ENCODE results near the gene SCAMP3.

The SCAMP3 gene

DNA sequence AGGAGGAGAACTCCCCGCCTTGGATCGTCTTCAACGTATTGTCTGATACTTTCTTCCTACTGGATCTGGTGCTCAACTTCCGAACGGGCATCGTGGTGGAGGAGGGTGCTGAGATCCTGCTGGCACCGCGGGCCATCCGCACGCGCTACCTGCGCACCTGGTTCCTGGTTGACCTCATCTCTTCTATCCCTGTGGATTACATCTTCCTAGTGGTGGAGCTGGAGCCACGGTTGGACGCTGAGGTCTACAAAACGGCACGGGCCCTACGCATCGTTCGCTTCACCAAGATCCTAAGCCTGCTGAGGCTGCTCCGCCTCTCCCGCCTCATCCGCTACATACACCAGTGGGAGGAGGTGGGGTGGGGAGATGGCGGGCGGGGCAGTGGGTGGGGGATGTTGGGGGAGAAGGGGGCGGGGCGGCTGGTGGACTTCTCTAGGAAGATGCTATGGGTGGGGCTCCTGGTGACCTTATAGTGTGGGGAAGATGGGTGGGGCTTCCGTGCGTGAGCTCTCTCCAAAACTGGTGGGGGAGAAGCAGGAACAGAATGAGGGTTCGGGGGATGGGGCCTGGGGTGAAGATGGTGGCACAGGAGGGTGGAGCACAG lies 20.4 kb upstream of the SCAMP3 start:
- Histone ChIP-seq H3K36me3 (ENCODE audit: control insufficient read depth, low read depth, low read length) (no peaks in the 10 kb centered on the region), H3K4me3 (ENCODE audit: low read length) (no peak overlapping the region), H3K9ac (ENCODE audit: low read length) (no peak overlapping the region), H3K27ac (ENCODE audit: low read length) (no peak overlapping the region), H3K4me1 (ENCODE audit: control insufficient read depth, low read depth, low read length) (peaks cover 15% of the 10 kb centered on the region), H3K9me3 (ENCODE audit: control insufficient read depth, low read depth, low read length) (no peaks in the 10 kb centered on the region), H3K27me3 (ENCODE audit: control insufficient read depth, insufficient read depth, low read length) (no peaks in the 10 kb centered on the region)

GRCh38 chr1:155279268-155279667 lies 17.1 kb upstream of the SCAMP3 start:
- Histone ChIP-seq H3K27ac (ENCODE audit: low read length) (no peak overlapping the region), H3K9ac (ENCODE audit: low read length) (no peak overlapping the region)

GRCh38 chr1:155278689-155279160 lies 16.6 kb upstream of the SCAMP3 start:
- Histone ChIP-seq H3K27ac (ENCODE audit: low read length) (no peak overlapping the region), H3K4me1 (ENCODE audit: control insufficient read depth, low read depth, low read length) (peaks cover 17% of the 10 kb centered on the region), H3K9ac (ENCODE audit: low read length) (no peak overlapping the region), H3K9me3 (ENCODE audit: control insufficient read depth, low read depth, low read length) (no peaks in the 10 kb centered on the region), H3K36me3 (ENCODE audit: control insufficient read depth, low read depth, low read length) (no peaks in the 10 kb centered on the region), H3K27me3 (ENCODE audit: control insufficient read depth, insufficient read depth, low read length) (no peaks in the 10 kb centered on the region), H3K4me3 (ENCODE audit: low read length) (peak overlapping the region; percentile 57)

More at GRCh38 chr1:155279268-155279667, 17.1 kb upstream of the SCAMP3 start:
- peaks cover 15% of the 10 kb centered on the region for H3K4me1 ChIP-seq (ENCODE audit: control insufficient read depth, low read depth, low read length)
- H3K27me3 ChIP-seq (ENCODE audit: control insufficient read depth, insufficient read depth, low read length): no peaks in the 10 kb centered on the region
- H3K4me3 ChIP-seq (ENCODE audit: low read length): no peak overlapping the region
- no peaks in the 10 kb centered on the region for H3K9me3 ChIP-seq (ENCODE audit: control insufficient read depth, low read depth, low read length)
- no peaks in the 10 kb centered on the region for H3K36me3 ChIP-seq (ENCODE audit: control insufficient read depth, low read depth, low read length)

DNA sequence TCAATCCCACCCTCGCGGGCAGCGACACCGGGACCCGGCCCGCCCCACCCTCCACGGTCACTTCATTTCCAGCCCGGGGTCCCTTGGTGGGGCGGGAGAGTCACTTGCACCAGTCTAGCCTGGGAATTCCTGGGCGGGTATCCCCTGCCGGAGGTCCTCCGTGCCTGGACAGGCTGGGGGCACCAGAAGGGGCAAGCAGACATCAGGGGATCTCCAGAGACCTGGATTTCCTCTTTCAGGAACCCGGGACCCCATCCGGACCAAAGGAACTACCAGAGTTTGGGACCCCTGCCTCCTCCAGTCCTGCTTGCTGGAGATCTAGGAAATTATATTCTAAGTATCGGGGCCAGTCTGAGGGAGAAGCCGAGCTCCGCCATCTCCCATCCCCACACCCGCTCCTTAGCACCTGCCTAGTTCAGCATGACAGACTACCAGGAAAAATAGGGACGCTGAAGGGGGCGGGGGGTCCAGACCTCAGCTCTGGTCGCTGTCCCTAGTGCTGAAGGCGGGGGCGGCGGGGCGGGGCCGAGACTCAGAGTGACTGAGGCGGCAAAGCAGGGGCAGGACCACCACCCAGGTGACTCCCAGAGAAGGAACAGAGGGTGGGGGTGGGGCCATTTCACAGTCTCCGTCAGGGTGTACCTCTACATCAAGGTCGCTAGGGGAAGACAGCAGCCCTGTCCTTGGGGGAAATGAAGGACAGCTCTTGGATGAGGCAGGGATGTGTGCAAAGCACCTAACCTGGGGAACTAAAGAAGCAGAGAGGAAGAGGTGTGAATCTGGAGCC lies 15.9 kb upstream of the SCAMP3 start:
- Histone ChIP-seq H3K9me3 (ENCODE audit: control insufficient read depth, low read depth, low read length) (no peaks in the 10 kb centered on the region), H3K4me1 (ENCODE audit: control insufficient read depth, low read depth, low read length) (peaks cover 18% of the 10 kb centered on the region), H3K27me3 (ENCODE audit: control insufficient read depth, insufficient read depth, low read length) (no peaks in the 10 kb centered on the region), H3K36me3 (ENCODE audit: control insufficient read depth, low read depth, low read length) (no peaks in the 10 kb centered on the region), H3K27ac (ENCODE audit: low read length) (no peak overlapping the region), H3K4me3 (ENCODE audit: low read length) (peak overlapping the region; percentile 57), H3K9ac (ENCODE audit: low read length) (no peak overlapping the region)

DNA sequence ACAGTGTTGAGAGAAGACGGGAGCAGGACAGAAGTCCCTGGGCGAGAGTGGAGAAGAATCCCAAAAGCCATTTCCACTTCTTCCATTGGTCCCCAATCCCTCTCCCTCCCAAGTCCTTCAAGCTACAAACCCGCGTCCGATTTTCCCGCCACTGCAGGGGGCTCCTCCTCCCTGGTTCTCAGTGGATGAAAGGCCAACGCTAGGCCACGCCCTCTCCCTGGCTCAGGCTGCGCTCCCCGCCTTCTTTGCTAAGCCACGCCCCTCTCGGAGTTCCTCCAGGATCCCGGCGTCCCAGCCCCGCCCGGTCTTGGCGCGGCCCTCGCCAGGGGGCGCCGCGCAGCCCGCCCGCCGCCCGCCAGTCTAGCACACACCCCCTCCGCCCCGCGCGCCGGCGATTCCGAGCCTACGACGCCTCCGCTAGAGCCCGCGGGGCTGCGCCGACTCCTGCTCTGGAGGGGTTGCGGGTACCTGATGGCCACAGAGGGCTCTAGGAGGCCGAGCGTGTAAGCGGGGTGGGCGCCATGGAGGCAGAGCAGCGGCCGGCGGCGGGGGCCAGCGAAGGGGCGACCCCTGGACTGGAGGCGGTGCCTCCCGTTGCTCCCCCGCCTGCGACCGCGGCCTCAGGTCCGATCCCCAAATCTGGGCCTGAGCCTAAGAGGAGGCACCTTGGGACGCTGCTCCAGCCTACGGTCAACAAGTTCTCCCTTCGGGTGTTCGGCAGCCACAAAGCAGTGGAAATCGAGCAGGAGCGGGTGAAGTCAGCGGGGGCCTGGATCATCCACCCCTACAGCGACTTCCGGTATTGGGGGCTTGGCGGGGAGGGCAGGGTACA lies 15.1 kb upstream of the SCAMP3 start, which contains the start of gene HCN3:
HCN3 (plus strand) TSS at position 394 of the 832 bp plus-strand sequence; CDS start at position 522, 128 bp downstream.
- Histone ChIP-seq H3K36me3 (ENCODE audit: control insufficient read depth, low read depth, low read length) (no peaks in the 10 kb centered on the region), H3K9ac (ENCODE audit: low read length) (no peak within 1 kb of the TSS), H3K9me3 (ENCODE audit: control insufficient read depth, low read depth, low read length) (no peaks in the 10 kb centered on the region), H3K27ac (ENCODE audit: low read length) (no peak within 1 kb of the TSS), H3K4me3 (ENCODE audit: low read length) (peak within 1 kb of the TSS; percentile 57), H3K4me1 (ENCODE audit: control insufficient read depth, low read depth, low read length) (peaks cover 18% of the 10 kb centered on the region), H3K27me3 (ENCODE audit: control insufficient read depth, insufficient read depth, low read length) (no peaks in the 10 kb centered on the region)

DNA sequence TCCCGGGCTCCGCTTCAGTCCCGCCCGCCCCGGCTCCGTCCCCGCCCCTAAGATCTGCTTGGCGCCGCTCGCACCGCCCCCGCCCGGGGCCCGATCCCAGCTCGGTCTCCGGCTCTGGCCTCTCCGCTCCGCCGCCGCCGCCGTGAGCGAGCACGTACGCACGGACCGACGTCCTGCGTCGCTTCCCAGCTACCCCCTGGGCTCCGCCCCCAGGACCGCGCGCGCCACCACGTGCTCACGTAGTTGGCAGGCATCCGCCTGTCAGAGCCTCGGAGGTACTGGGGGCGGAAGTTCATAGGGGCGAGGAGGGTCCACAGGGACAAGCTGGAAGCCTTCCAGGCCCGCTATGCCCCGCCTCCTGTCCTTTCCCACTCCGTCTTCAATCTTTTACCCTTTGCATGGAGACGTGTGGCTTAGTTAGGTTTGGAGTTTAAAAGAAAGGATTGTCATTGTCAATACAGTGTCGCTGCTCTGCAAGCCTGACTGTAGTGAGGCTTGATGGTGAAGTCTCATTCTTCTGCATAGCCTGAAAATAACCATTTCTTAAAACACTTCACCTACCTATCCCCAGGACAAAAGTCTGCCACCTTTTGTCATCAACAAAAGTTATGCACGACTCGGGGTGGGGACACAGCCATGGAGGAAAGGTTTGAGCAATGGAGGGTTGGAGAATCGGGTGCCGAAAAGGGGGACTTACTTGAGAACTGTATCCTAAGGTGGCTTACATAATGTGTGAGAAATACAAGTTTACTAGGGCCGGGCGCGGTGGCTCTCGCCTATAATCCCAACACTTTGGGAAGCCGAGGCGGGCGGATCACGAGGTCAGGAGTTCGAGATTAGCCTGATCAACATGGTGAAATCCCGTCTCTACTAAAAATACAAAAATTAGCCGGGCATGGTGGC lies 11.4 kb upstream of the SCAMP3 start, which contains the start of gene CLK2:
CLK2 (minus strand) TSS at position 162 of the 903 bp plus-strand sequence. CDS start 2,527 bp downstream, outside the sequence.
- Histone ChIP-seq H3K27me3 (ENCODE audit: control insufficient read depth, insufficient read depth, low read length) (no peaks in the 10 kb centered on the region), H3K4me3 (ENCODE audit: low read length) (peak within 1 kb of the TSS; percentile 94), H3K9me3 (ENCODE audit: control insufficient read depth, low read depth, low read length) (no peaks in the 10 kb centered on the region), H3K9ac (ENCODE audit: low read length) (peak within 1 kb of the TSS; percentile 64), H3K4me1 (ENCODE audit: control insufficient read depth, low read depth, low read length) (peaks cover 9% of the 10 kb centered on the region), H3K27ac (ENCODE audit: low read length) (peak within 1 kb of the TSS; percentile 9), H3K36me3 (ENCODE audit: control insufficient read depth, low read depth, low read length) (peaks cover 27% of the 10 kb centered on the region)

DNA sequence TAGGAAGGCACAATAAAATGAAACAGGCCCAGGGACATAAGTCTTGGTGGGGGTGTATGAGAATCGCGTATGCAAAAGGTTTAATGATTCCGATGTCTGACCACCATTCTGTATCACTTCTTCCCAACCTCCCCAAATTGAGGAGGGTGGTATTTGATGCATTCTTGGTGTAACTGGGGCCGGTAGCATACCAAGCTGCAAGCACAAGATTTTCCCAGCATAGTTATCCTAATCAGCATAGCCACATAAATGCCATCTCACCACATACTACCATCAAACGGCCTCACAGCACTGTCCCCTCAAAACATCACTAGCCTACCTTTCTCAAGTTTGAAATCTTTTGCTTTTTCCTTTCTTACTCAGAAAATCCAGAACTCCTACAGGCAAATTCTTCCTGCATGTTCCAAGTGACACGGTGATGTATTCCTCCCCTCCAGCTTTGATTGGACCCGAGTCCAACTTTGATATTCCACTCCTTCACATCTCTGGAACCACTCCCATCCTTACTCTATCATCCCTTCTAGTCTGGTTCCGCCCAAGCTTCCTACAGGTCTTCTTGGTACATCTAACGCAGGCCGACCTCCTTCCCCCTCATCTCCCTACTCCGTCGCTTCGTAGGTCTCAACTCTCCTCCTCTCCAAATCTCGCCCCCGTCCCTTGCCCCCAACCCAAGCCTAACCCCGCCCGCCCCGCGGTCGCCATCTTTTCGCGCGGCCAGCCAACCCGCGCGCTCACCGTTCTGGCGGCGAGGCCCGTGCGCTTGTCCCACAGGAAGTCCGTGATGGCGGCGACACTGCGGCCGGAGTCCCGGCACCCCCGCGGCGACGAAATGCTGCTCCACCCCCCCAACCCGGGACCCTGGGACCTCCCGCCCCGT lies 10.5 kb upstream of the SCAMP3 start:
- Histone ChIP-seq H3K4me3 (ENCODE audit: low read length) (peak overlapping the region; percentile 94), H3K9ac (ENCODE audit: low read length) (peak overlapping the region; percentile 64), H3K27me3 (ENCODE audit: control insufficient read depth, insufficient read depth, low read length) (no peaks in the 10 kb centered on the region), H3K36me3 (ENCODE audit: control insufficient read depth, low read depth, low read length) (peaks cover 36% of the 10 kb centered on the region), H3K4me1 (ENCODE audit: control insufficient read depth, low read depth, low read length) (peaks cover 4% of the 10 kb centered on the region), H3K9me3 (ENCODE audit: control insufficient read depth, low read depth, low read length) (no peaks in the 10 kb centered on the region), H3K27ac (ENCODE audit: low read length) (peak overlapping the region; percentile 9)

GRCh38 chr1:155269381-155269780 lies 7.2 kb upstream of the SCAMP3 start:
- no peak overlapping the region for H3K9ac ChIP-seq (ENCODE audit: low read length)
- peaks cover 4% of the 10 kb centered on the region for H3K4me1 ChIP-seq (ENCODE audit: control insufficient read depth, low read depth, low read length)
- no peaks in the 10 kb centered on the region for H3K27me3 ChIP-seq (ENCODE audit: control insufficient read depth, insufficient read depth, low read length)
- H3K9me3 ChIP-seq (ENCODE audit: control insufficient read depth, low read depth, low read length): no peaks in the 10 kb centered on the region
- H3K27ac ChIP-seq (ENCODE audit: low read length): no peak overlapping the region
- no peak overlapping the region for H3K4me3 ChIP-seq (ENCODE audit: low read length)
- peaks cover 67% of the 10 kb centered on the region for H3K36me3 ChIP-seq (ENCODE audit: control insufficient read depth, low read depth, low read length)

DNA sequence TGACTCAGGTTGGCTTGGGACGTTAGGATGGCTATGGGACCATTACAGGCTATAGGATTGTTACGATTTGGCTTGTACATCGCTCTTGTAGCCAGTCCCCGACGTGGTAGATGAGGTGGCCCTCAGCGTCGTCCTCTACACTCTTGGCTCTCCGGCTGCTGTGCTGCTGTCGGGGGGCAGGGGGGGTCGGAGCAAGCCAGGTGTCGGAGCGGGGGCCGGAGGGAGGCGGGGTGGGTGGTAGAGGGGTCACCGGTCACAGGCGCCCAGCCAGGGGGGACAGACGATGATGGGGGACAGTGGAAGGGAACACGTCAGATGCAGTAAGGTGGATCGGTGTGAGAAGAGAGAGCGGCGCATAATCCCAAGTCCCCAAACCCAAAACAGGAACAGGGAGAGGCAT lies 6.5 kb upstream of the SCAMP3 start:
- Histone ChIP-seq H3K4me3 (ENCODE audit: low read length) (no peak overlapping the region), H3K27me3 (ENCODE audit: control insufficient read depth, insufficient read depth, low read length) (no peaks in the 10 kb centered on the region), H3K9me3 (ENCODE audit: control insufficient read depth, low read depth, low read length) (no peaks in the 10 kb centered on the region), H3K27ac (ENCODE audit: low read length) (no peak overlapping the region), H3K36me3 (ENCODE audit: control insufficient read depth, low read depth, low read length) (peaks cover 74% of the 10 kb centered on the region), H3K9ac (ENCODE audit: low read length) (no peak overlapping the region), H3K4me1 (ENCODE audit: control insufficient read depth, low read depth, low read length) (no peaks in the 10 kb centered on the region)

GRCh38 chr1:155267373-155267772 lies 5.2 kb upstream of the SCAMP3 start:
- H3K9me3 ChIP-seq (ENCODE audit: control insufficient read depth, low read depth, low read length): no peaks in the 10 kb centered on the region
- no peak overlapping the region for H3K27ac ChIP-seq (ENCODE audit: low read length)
- H3K4me3 ChIP-seq (ENCODE audit: low read length): no peak overlapping the region
- no peaks in the 10 kb centered on the region for H3K27me3 ChIP-seq (ENCODE audit: control insufficient read depth, insufficient read depth, low read length)
- peaks cover 5% of the 10 kb centered on the region for H3K4me1 ChIP-seq (ENCODE audit: control insufficient read depth, low read depth, low read length)
- H3K36me3 ChIP-seq (ENCODE audit: control insufficient read depth, low read depth, low read length): peaks cover 84% of the 10 kb centered on the region
- no peak overlapping the region for H3K9ac ChIP-seq (ENCODE audit: low read length)

All from iPS-18a (cell line).